GM12878 (cell line): ENCODE data around the gene TNKS2. TPM values are rescaled to one million over a fixed set of nuclear protein-coding genes. Genes with fewer than 3 reads are reported as not detected.

Experiments used
- ATAC-seq: fragments of 200-7000 bp; cut with Tn5 transposase; 3 replicates; pipeline ENCODE4 v1.9.1; 2020; ENCODE audit warnings: mild to moderate bottlenecking, moderate library complexity
- BruUV-seq: library from RNA; stranded (reverse); fragments of 400-500 nt; replicated peaks from 2 replicates; lab custom pipeline; 2021; lab: Mats Ljungman, UMichigan
- CTCF ChIA-PET: fragments of 300-600 bp; sonication (Branson Sonifier 250); formaldehyde crosslinking; extraction: SDS; loops from one replicate; lab custom pipeline; 2021; ENCODE audit warnings: inconsistent platforms; lab: Yijun Ruan, JAX
- POLR2A ChIA-PET: fragments of 350-600 bp; formaldehyde crosslinking; extraction: SDS; loops from one replicate; lab custom pipeline; 2021; ENCODE audit warnings: inconsistent platforms; lab: Charles Lee
- RAD21 ChIA-PET: fragments of 300-600 bp; sonication (Branson Sonifier 250); formaldehyde crosslinking; loops from one replicate; lab custom pipeline; 2023; ENCODE audit warnings: antibody characterized with exemption; ENCODE audit not compliant: unreplicated experiment; lab: Charles Lee
- SMC1A ChIA-PET: fragments of 300-600 bp; sonication (Branson Sonifier 250); formaldehyde crosslinking; loops from one replicate; lab custom pipeline; 2023; ENCODE audit not compliant: unreplicated experiment, uncharacterized antibody; lab: Charles Lee
- DNase-seq: peaks from one replicate; pipeline ENCODE4 v3.0.0-alpha.2; 2011; ENCODE audit warnings: low read depth, low spot score
- FAIRE-seq: peaks from 3 replicates; lab custom pipeline; 2011; peaks lifted over from hg19 to GRCh38; lab: Jason Lieb, UNC
- H2AFZ ChIP-seq: 2 replicates; pipeline ENCODE4 v1.6.0; 2011; ENCODE audit warnings: low read depth, low read length, control low read depth; ENCODE audit not compliant: control insufficient read depth
- H3K27ac ChIP-seq: 2 replicates; pipeline ENCODE4 v1.5.1; 2011; ENCODE audit warnings: control low read depth; ENCODE audit not compliant: control insufficient read depth, insufficient read depth
- H3K27me3 ChIP-seq, 2 experiments: replicated peaks in 1 of 2; 2 replicates each; pipeline versions ENCODE4 v1.6.0 to v1.6.1; 2011; ENCODE audit warnings: low read length in 1 of 2; ENCODE audit not compliant: control insufficient read depth in 2 of 2, insufficient read depth in 2 of 2
- H3K36me3 ChIP-seq, 2 experiments: 2 replicates each; pipeline ENCODE4 v1.5.1; 2011; ENCODE audit warnings: low read length in 1 of 2; ENCODE audit not compliant: control insufficient read depth in 2 of 2, insufficient read depth in 2 of 2
- H3K4me1 ChIP-seq: 2 replicates; pipeline ENCODE4 v1.6.1; 2011; ENCODE audit warnings: mild to moderate bottlenecking, low read length, moderate library complexity, mixed read lengths; ENCODE audit not compliant: control insufficient read depth, insufficient read depth
- H3K4me2 ChIP-seq: 2 replicates; pipeline ENCODE4 v1.6.0; 2011; ENCODE audit warnings: control low read depth; ENCODE audit not compliant: control insufficient read depth, insufficient read depth
- H3K4me3 ChIP-seq: fragments of 200-600 bp; sonication (generic); 2 replicates; pipeline ENCODE4 v1.5.1; 2016
- H3K79me2 ChIP-seq: 2 replicates; pipeline ENCODE4 v1.6.0; 2011; ENCODE audit warnings: low read length; ENCODE audit not compliant: control insufficient read depth, insufficient read depth
- H3K9ac ChIP-seq: 2 replicates; pipeline ENCODE4 v1.8.0; 2011; ENCODE audit warnings: low read length, control low read depth, mixed read lengths; ENCODE audit not compliant: control insufficient read depth, insufficient read depth
- H3K9me3 ChIP-seq: replicated peaks from 3 replicates; pipeline ENCODE4 v1.5.1; 2011; ENCODE audit warnings: mild to moderate bottlenecking, low read length; ENCODE audit not compliant: control insufficient read depth, insufficient read depth
- H4K20me1 ChIP-seq: 2 replicates; pipeline ENCODE4 v1.6.0; 2011; ENCODE audit not compliant: control insufficient read depth, insufficient read depth
- BACH1 ChIP-seq: fragments of 450-650 bp; IDR thresholded peaks from 2 replicates; pipeline ENCODE4 v1.6.1; 2017; ENCODE audit warnings: mild to moderate bottlenecking, borderline replicate concordance
- FOXK2 ChIP-seq: fragments of 450-650 bp; IDR thresholded peaks from 2 replicates; pipeline ENCODE4 v1.6.1; 2017; ENCODE audit warnings: mild to moderate bottlenecking, moderate library complexity
- POU2F2 ChIP-seq: IDR thresholded peaks from 3 replicates; pipeline ENCODE4 v1.6.1; 2011; ENCODE audit warnings: low read depth, mild to moderate bottlenecking, low read length, borderline replicate concordance
- RELA ChIP-seq: fragments of 450-650 bp; IDR thresholded peaks from 2 replicates; pipeline ENCODE4 v1.8.0; 2014; ENCODE audit warnings: borderline replicate concordance; ENCODE audit not compliant: partially characterized antibody
- TCF12 ChIP-seq: IDR thresholded peaks from 2 replicates; pipeline ENCODE4 v1.6.1; 2011; ENCODE audit warnings: low read depth, mild to moderate bottlenecking, low read length
- TCF7 ChIP-seq: IDR thresholded peaks from 2 replicates; pipeline ENCODE4 v1.6.1; 2014; ENCODE audit warnings: antibody characterized with exemption, borderline replicate concordance
- ZNF217 ChIP-seq: fragments of 450-650 bp; IDR thresholded peaks from 2 replicates; pipeline ENCODE4 v1.6.1; 2017; ENCODE audit warnings: antibody characterized with exemption, mild to moderate bottlenecking
- ZSCAN29 ChIP-seq: fragments of 450-650 bp; IDR thresholded peaks from 2 replicates; pipeline ENCODE4 v1.6.1; 2017; ENCODE audit warnings: mild to moderate bottlenecking, moderate library complexity
- ZZZ3 ChIP-seq: IDR thresholded peaks from 2 replicates; pipeline ENCODE4 v1.6.1; 2011; ENCODE audit warnings: low read depth; ENCODE audit not compliant: control insufficient read depth, insufficient read length
- WGBS: methylation state at CpG from one replicate; pipeline ENCODE4 v1.1.6; 2016; ENCODE audit warnings: low lambda C conversion rate; ENCODE audit not compliant: insufficient replicate concordance, insufficient coverage; ENCODE audit errors: missing lambda C conversion rate; 5-methylcytosine and 5-hydroxymethylcytosine counted together
- in situ Hi-C: fragments of 300-500 bp; cut with MboI; formaldehyde crosslinking; loops from 9 replicates; pipeline ENCODE4 v1.14.3; 2018; ENCODE audit warnings: mixed read lengths
- intact Hi-C: fragments of 100-400 bp; cut with micrococcal nuclease; formaldehyde crosslinking; loops from one replicate; pipeline ENCODE4 v1.14.2; 2022; ENCODE audit not compliant: unreplicated experiment
- polyA plus RNA-seq, 11 experiments: library from polyadenylated mRNA; depleted of rRNA in 4 of 11; unstranded in 6 of 11; stranded (reverse) in 5 of 11; fragments of >200 nt; fragmentation: Nextera tagmentation in 4 of 11; fragmentation: Illumina TruSeq in 1 of 11; extraction: Ambion mirVana in 4 of 11; extraction: Trizol in 1 of 11; gene quantifications; 1 replicate in 1 of 11; 2 replicates in 10 of 11; pipeline versions ENCODE4 v1.2.1 to v1.2.3, GENCODE V29; 2011 to 2016; ENCODE audit warnings: inconsistent platforms in 2 of 11, missing spikeins in 2 of 11, low read depth in 1 of 11
- total RNA-seq, 4 experiments: library from RNA; depleted of rRNA in 3 of 4; stranded (reverse); fragments of >200 nt in 3 of 4; fragmentation: Illumina TruSeq in 1 of 4; extraction: Trizol in 1 of 4; gene quantifications; 2 replicates each; pipeline versions ENCODE4 v1.2.1 to v1.2.3, GENCODE V29; 2013 to 2021
- TF ChIP-seq, protein P1 (sequence below): IDR thresholded peaks from 2 replicates; pipeline ENCODE4 v1.6.1; 2012; ENCODE audit warnings: low read depth, low read length, improper control_type of control experiment

The TNKS2 gene
- total and polyA plus RNA-seq, 10 of the 15 experiments (the other 5 are each of a cell fraction or from before 2014, with no cell fraction given): 2.9 to 24.2 (median 6.9) TPM

DNA sequence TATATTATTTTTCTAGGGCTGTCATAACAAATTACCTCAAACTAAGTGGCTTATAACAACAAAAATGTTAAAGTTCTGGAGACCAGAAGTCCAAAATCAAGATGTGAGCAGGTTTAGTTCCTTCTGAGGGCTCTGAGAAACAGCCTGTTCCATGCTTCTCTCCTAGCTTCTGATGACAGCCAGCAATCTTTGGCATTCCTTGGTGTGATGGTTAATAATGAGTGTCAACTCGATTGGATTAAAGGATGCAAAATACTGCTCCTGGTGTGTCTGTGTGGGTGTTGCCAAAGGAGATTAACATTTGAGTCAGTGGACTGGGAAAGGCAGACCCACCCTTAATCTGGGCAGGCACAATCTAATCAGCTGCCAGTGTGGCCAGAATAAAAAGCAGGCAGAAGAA, 26.3 kb upstream of the TNKS2 start:
- Histone ChIP-seq H3K27me3 (no peaks in the 10 kb centered on the region; a peak in 1 of 4 replicates), H3K4me2 (no peak overlapping the region), H3K79me2 (no peaks in the 10 kb centered on the region), H3K4me3 (no peak overlapping the region), H3K9ac (no peak overlapping the region), H3K4me1 (no peaks in the 10 kb centered on the region), H3K36me3 (no peaks in the 10 kb centered on the region), H4K20me1 (no peaks in the 10 kb centered on the region), H2AFZ (no peak overlapping the region), H3K27ac (no peak overlapping the region), H3K9me3 (no peaks in the 10 kb centered on the region)
- TF ChIP-seq ZNF217 (no peak), FOXK2 (no peak), TCF12 (no peak), ZZZ3 (no peak), ZSCAN29 (no peak), POU2F2 (no peak), TCF7 (no peak), RELA (no peak), BACH1 (no peak)
- TF ChIP-seq, protein P1, sequence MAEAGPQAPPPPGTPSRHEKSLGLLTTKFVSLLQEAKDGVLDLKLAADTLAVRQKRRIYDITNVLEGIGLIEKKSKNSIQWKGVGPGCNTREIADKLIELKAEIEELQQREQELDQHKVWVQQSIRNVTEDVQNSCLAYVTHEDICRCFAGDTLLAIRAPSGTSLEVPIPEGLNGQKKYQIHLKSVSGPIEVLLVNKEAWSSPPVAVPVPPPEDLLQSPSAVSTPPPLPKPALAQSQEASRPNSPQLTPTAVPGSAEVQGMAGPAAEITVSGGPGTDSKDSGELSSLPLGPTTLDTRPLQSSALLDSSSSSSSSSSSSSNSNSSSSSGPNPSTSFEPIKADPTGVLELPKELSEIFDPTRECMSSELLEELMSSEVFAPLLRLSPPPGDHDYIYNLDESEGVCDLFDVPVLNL: no peak
- ChIA-PET CTCF (interaction anchor here (2.1 kb wide), 1 partner anchor 13 kb away, joined by 11 read pairs; no protein-coding TSS in a partner anchor), POLR2A (no interaction called here), SMC1A (interaction anchor here (0.6 kb wide), 1 partner anchor 28 kb away, joined by 3 read pairs; no protein-coding TSS in a partner anchor), RAD21 (no interaction called here)
- 0% methylated on average over 1 of the region's 1 CpG for WGBS
- in situ Hi-C loops (no loop called here), intact Hi-C loops (no loop called here)
- ATAC-seq (no peak), FAIRE-seq (no peak), DNase-seq (no peak)
- BruUV-seq: no TSS peak
